Measurements from ENCODE around the gene MIOX. TPM values are rescaled to one million over a fixed set of nuclear protein-coding genes. Genes with fewer than 3 reads are reported as not detected.

MIOX gene
- total and polyA plus RNA-seq, 2 of the 13 experiments (the other 11 are each of a cell fraction or from before 2014, with no cell fraction given) = 1.5 to 2.9 TPM

DNA sequence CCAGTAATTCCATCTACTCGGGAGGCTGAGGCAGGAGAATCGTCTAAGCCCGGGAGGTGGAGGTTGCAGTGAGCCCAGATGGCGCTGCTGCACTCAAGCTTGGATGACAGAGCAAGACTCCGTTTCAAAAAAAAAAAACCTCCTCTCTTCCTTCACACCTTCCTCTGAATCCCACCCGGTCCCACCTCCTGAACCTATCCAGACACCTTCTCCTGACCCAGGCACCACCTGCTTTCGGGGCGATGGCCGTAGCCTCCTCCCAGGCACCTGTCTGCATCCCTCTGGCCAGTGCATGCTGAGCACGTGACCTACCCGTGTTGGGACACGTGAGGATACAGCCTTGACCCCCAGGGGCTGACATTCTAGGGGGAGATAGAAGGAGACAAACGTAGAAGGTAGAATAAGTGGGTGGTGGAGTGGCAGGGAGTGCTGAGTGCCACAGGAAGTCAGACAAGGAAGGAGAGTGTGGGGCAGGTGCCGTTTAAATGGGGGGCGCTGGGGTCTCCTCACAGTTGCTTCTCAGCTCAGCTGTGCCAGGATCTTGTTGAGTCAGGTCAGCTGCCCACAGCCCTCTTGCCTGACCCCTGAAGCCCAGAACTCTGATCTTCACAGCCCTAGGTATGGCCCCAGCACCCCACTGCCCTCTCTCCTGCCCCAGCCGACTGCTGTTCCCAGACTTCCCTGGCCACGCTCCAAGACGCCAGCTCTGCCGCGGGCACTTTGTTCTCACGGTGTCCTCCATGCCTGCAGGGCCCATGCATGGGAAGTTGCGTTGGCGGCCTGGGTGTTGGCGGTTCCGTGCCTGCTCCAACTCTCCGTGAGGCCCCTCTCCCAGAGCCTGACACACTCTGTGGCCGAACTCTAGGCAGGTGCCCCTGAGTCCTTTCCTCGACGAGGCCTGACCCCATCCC is 1.2 kb upstream of the MIOX start (continued):
- TF ChIP-seq BATF2 (CRISPR knock-in tag; IDR thresholded peaks at IDR 0.05) = no peak
- no peak for TF ChIP-seq NFE2L1 (CRISPR knock-in tag; IDR thresholded peaks at IDR 0.05; ENCODE audit: borderline replicate concordance)
- TF ChIP-seq MZF1 (CRISPR knock-in tag; IDR thresholded peaks at IDR 0.05; ENCODE audit: borderline replicate concordance) = no peak
- TF ChIP-seq CREM (IDR thresholded peaks at IDR 0.05) = no peak
- no peak for TF ChIP-seq CREM (CRISPR knock-in tag; IDR thresholded peaks at IDR 0.05)
- TF ChIP-seq NFRKB (IDR thresholded peaks at IDR 0.05) = no peak
- TF ChIP-seq ZNF451 (CRISPR knock-in tag; IDR thresholded peaks at IDR 0.05) = no peak
- TF ChIP-seq CENPBD1 (CRISPR knock-in tag; IDR thresholded peaks at IDR 0.05; ENCODE audit: borderline replicate concordance, low read depth) = no peak
- peak; percentile 43; the same call in 1 of the 2 replicates for TF ChIP-seq KLF6 (CRISPR knock-in tag; IDR thresholded peaks at IDR 0.05)
- TF ChIP-seq SMARCC2 (IDR thresholded peaks at IDR 0.05) = no peak
- TF ChIP-seq ZNF362 (CRISPR knock-in tag; IDR thresholded peaks at IDR 0.05; ENCODE audit: borderline replicate concordance) = peak; percentile 86
- peak; percentile 17; the same call in 1 of the 2 replicates for TF ChIP-seq ZNF143 (CRISPR knock-in tag; IDR thresholded peaks at IDR 0.05)
- TF ChIP-seq ZKSCAN1 (IDR thresholded peaks at IDR 0.05; ENCODE audit: low read length) = no peak
- TF ChIP-seq, protein P1, sequence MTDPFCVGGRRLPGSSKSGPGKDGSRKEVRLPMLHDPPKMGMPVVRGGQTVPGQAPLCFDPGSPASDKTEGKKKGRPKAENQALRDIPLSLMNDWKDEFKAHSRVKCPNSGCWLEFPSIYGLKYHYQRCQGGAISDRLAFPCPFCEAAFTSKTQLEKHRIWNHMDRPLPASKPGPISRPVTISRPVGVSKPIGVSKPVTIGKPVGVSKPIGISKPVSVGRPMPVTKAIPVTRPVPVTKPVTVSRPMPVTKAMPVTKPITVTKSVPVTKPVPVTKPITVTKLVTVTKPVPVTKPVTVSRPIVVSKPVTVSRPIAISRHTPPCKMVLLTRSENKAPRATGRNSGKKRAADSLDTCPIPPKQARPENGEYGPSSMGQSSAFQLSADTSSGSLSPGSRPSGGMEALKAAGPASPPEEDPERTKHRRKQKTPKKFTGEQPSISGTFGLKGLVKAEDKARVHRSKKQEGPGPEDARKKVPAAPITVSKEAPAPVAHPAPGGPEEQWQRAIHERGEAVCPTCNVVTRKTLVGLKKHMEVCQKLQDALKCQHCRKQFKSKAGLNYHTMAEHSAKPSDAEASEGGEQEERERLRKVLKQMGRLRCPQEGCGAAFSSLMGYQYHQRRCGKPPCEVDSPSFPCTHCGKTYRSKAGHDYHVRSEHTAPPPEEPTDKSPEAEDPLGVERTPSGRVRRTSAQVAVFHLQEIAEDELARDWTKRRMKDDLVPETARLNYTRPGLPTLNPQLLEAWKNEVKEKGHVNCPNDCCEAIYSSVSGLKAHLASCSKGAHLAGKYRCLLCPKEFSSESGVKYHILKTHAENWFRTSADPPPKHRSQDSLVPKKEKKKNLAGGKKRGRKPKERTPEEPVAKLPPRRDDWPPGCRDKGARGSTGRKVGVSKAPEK (CRISPR knock-in tag; IDR thresholded peaks at IDR 0.05; ENCODE audit: borderline replicate concordance) = no peak
- TF ChIP-seq GPN1 (CRISPR knock-in tag; IDR thresholded peaks at IDR 0.05; ENCODE audit: borderline replicate concordance) = no peak
- TF ChIP-seq ZNF207 (IDR thresholded peaks at IDR 0.05; ENCODE audit: borderline replicate concordance) = no peak
- TF ChIP-seq ZNF432 (CRISPR knock-in tag; IDR thresholded peaks at IDR 0.05; ENCODE audit: borderline replicate concordance) = no peak
- TF ChIP-seq XRCC5 (optimal IDR thresholded peaks at IDR 0.05; ENCODE audit: low read length) = no peak
- TF ChIP-seq HDAC6 (IDR thresholded peaks at IDR 0.05; ENCODE audit: low read depth, low read length) = no peak
- TF ChIP-seq, protein P2, sequence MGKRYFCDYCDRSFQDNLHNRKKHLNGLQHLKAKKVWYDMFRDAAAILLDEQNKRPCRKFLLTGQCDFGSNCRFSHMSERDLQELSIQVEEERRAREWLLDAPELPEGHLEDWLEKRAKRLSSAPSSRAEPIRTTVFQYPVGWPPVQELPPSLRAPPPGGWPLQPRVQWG (CRISPR knock-in tag; IDR thresholded peaks at IDR 0.05; ENCODE audit: borderline replicate concordance, low read depth) = no peak
- peak; percentile 71 for TF ChIP-seq HIVEP1 (CRISPR knock-in tag; IDR thresholded peaks at IDR 0.05)
- no peak for TF ChIP-seq SRSF4 (IDR thresholded peaks at IDR 0.05; ENCODE audit: low read depth, low read length, poor library complexity, severe bottlenecking)
- TF ChIP-seq TAF1 (CRISPR knock-in tag; IDR thresholded peaks at IDR 0.05) = no peak
- no peak for TF ChIP-seq ZNF136 (CRISPR knock-in tag; IDR thresholded peaks at IDR 0.05; ENCODE audit: low read depth)
- peak; percentile 34 for TF ChIP-seq TEAD3 (CRISPR knock-in tag; optimal IDR thresholded peaks at IDR 0.05; ENCODE audit: borderline replicate concordance)
- TF ChIP-seq ZFP36L2 (CRISPR knock-in tag; IDR thresholded peaks at IDR 0.05) = no peak
